ENCODE measurements around the gene TTLL12.
"Not testable (repeated sequence)": the region's sequence is repeated elsewhere in the genome, so short reads cannot be mapped to it uniquely, and the experiment has no call there.

The TTLL12 gene

DNA sequence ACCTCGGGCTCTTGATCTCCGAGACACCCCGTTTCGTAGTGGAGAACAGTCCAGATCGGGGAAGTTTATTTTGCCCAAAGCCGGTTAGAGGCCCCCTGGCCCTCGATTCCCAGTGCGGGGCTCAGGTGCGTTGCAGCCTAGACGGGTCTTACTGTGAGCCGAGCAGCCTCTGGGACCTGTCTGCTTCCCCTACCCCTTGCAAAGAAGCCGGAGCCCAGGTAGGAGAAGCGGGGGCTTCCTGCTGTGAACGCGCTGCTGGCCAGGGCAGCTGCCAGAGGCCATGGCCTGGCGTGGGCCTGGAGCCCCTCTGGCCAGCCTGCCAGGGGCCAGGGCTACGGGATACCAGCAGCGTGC, 35.0 kb downstream of the TTLL12 start:
- no peak for DNase-seq

GRCh38 chr22:43151251-43152002, 35.5 kb downstream of the TTLL12 start, which contains the start of gene TSPO:
TSPO (plus strand) TSS chr22:43151559; CDS start chr22:43159239, 7,680 bp downstream.
- peak; percentile 73 for DNase-seq

DNA sequence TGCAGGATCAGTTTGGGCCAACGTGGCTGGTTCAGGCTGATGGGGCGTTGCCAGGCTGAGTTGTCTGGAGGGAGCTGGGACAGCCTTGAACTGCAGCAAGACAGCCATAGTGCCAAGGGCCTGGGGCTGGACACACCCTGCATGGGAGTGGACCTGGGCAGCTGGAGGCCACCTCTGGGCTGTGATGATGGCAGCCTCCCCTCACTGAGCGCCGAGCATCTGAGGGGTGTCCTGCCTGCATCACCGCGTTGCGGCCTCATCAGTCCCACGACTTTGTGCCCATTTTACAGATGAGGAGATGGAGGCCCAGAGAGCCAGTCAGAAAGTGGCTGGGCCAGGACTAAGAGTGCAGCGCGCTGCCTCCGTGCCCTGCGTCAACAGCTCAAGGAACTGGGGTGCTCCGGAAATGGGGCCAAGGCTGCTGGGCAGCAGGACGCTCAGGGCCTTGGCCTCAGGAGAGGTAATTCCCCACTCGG, 36.2 kb downstream of the TTLL12 start:
- no peak for DNase-seq

DNA sequence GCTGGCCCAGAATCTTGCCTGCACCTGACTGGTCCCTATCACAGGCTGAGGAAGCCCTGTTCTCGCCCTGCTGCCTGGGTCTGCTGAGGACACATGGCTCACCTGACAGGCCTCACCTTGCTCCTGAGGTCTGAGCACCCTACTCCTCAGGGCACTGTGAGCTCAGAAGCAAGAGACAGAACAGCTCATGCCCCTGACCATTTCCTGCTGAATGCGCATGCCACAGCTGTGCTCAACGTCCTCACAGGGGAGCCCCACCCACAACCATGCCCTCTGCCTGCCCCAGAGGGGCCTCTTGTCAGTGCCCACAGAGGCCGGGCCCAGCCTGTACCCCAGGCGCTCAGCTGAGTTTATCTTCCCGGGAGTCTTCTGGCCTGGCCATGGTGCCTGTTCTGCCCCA, 38.4 kb downstream of the TTLL12 start:
- DNase-seq, result no peak

- DNase-seq, result no peak
Observed at GRCh38 chr22:43147821-43148220, 39.1 kb downstream of the TTLL12 start.

DNA sequence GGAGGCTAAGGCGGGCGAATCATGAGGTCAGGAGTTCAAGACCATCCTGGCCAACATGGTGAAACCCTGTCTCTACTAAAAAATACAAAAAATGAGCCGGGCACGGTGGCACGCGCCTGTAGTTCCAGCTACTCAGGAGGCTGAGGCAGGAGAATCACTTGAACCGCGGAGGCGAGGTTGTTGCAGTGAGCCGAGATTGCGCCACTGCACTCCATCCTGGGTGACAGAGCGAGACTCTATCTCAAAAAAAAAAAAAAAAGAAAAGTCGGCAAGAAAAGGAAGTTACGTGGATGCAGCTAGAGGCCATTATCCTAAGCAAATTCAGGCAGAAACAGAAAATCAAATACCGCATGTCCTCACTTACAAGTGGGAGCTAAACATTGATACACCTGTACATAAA, 40.6 kb downstream of the TTLL12 start:
- not testable (repeated sequence) for DNase-seq

DNA sequence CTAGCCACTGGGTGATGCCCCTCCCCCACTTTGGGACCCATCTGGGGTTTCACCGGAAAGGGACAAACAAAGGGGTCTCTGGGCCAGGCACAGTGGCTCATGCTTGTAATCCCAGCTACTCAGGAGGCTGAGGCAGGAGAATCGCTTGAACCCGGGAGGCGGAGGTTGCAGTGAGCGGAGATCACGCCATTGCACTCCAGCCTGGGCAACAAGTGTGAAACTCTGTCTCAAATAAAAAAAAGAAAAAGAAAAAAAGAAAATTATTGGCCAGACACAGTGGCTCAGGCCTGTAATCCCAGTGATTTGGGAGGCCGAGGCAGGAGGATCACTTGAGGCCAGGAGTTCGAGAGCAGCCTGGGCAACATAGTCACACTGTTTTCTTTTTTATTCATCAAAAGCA, 41.6 kb downstream of the TTLL12 start:
- DNase-seq, result not testable (repeated sequence)

DNA sequence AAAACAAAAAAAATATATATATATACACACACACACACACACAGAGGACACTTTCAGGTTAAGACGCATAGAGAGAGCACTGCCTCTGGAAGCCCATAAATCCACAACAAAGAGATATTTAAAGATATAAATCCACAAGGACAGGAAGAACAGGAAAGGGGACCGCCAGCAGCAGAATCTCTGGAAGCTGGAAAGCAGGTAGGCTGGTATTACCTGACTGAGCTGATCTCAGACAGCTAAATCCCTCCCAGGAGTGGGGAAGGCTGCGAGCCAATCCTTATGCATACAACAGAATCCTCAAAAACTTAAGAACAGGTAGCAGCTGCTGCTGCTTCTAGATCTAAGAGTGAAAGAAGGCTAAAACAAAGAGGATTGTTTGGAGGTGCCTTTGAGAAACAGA, 42.0 kb downstream of the TTLL12 start:
- no peak for DNase-seq

GRCh38 chr22:43142880-43143562, 43.9 kb downstream of the TTLL12 start, which contains the start of gene MCAT:
MCAT (minus strand) TSS chr22:43143398; CDS start chr22:43143348, 50 bp downstream.
- DNase-seq, result peak; percentile 89

GRCh38 chr22:43136801-43137200, 50.1 kb downstream of the TTLL12 start:
- no peak for DNase-seq

DNA sequence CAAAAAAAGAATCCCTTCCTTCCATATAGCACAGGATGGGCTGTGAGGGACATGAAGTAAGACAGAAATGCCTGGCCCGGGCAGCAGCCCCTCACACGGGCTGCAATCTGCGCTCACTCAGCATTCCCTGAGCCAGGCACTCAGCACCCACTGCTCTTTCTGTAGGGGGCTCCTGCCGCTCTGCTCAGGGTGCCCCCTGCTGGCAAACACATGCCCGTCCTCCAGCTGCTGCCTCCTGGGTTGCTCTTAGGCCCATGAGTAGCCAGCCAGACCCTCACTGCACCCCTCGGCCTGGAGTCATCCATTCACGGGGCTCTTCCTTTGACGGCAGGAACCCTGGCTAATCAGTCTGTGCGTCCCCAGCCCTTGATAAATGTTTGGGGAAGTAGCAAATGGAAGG, 50.7 kb downstream of the TTLL12 start:
- DNase-seq, result peak; percentile 69

DNA sequence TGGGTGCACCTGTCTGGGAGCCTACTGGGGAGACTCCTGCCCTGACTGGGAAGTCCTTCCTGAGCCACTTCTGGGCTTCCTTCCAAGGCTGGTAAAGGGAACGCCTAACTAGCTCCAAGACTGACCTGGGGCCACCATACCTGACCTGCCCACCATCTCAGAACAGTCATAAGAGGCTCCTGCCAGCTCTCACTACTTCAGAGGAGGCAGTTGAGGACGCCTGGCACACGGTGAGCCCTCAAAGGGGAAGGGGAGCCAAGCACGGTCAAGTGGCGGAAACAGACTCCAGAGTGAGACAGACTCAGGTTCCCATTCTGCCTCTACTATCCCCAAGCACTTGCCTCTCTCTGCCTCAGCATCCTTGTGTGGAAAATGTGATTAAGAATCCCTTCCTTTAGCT, 51.4 kb downstream of the TTLL12 start:
- no peak for DNase-seq

- DNase-seq, result no peak
Observed at GRCh38 chr22:43134553-43134952, 52.4 kb downstream of the TTLL12 start.

DNA sequence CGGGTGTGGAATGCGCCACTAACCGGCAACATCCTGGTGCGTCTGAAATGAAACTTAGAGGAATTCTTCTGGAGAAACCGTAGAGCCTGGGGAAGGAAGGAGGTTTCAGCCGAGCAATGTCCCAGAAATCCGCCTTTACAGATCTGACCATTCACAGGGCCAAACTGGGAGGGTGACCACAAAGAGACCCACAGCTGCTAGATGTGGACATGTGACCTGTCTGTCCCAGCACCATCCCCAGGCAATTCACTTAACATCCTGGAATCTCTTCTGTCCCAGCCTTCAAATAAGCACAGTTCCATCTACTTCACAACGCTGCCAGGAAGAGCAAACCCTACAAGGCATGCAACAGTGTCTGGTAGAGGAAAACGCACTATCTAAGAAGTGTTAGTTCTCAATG, 53.5 kb downstream of the TTLL12 start:
- DNase-seq, result no peak

GRCh38 chr22:43131773-43132501, 55.0 kb downstream of the TTLL12 start:
- no peak for DNase-seq

GRCh38 chr22:43129426-43130425, 57.2 kb downstream of the TTLL12 start:
- DNase-seq, result no peak

DNA sequence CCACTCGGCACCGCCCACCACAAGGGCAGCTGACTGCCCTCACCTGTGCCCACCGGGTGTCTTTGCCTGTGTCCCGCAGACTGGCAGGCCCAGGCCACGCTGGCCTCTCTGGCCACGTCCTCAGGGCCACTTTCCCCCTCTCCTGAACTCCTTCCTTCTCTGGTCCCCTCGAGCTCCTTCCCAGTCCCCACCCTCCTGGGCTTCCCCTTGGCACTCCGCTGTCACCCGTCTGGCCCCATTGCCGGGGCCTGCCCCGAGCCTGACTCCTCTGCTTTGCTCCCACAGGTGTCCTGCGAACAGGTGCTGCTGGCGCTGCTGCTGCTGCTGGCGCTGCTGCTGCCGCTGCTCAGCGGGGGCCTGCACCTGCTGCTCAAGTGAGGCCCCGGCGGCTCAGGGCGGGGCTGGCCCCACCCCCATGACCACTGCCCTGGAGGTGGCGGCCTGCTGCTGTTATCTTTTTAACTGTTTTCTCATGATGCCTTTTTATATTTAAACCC, 58.0 kb downstream of the TTLL12 start:
- DNase-seq, result no peak

DNA sequence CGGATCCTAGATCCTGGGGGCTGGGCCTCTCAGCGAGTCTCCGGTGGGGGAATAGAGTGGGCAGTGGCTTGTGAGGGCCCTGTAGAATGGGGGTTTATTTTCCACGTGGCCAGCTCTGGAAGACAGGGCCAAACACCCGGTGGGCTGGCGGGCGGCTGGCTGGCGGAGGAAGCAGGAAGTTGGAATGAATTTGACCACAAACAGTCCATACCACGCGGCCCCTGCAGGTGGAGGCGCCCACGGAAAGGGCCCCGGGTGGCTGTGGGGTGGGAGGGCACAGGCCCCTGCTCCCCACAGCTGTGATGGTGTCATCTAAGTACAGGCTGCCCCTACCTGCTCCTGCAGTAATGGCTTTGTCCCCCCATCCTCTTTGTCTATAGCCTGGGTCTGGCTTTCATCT, 58.8 kb downstream of the TTLL12 start:
- no peak for DNase-seq

- no peak for DNase-seq
Observed at GRCh38 chr22:43127166-43127908, 59.6 kb downstream of the TTLL12 start.

DNA sequence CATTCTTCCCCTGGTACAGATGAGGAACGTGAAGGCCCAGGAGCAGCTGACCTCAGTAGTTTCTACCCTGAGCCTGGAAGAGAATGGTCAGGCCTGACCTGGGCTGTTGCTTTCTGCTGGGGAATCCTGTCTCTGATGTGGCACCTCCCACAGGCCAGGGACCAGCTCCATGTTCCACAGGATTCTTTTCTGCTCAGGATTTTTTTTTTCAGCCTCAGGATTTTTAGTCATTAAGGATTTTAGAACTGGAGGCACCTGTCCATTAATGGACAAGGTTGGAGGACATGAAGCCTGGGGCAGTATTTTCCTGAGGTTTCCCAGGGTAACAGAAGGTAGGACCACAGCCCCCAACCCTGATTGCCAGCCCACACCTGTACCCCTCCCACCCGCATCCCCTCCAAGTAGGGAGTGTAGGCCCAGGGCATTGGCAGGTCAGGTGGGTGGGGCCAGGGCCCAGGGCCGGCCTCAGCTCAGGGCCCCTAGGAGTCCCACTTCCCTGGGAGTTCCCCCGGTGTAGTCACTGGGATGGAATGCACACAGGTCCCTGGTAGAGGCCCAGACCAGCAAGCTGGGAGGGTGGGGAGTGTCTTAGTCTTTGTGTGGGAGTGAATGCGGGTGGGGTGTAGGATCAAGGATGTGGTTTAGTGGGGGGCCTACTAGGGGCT, 60.3 kb downstream of the TTLL12 start:
- DNase-seq, result no peak

GRCh38 chr22:43118953-43119458, 67.9 kb downstream of the TTLL12 start:
- no peak for DNase-seq

Measured in stimulated activated CD8-positive, alpha-beta memory T cell treated with anti-CD3 and anti-CD28 coated beads, Interleukin-4, amount 100 ng/mL, for 48 hours (primary cell).